ENCODE results near the gene PPP1R14C. TPM values are rescaled to one million over a fixed set of nuclear protein-coding genes. Genes with fewer than 3 reads are reported as not detected.
A peak's percentile ranks its signal among the peaks of the same experiment; 100 is the strongest.

PPP1R14C gene
- total and polyA plus RNA-seq, 4 donors = 6.5 to 68.4 (median 24.0) TPM

- no peak for TF ChIP-seq CTCF (IDR thresholded peaks at IDR 0.05; ENCODE audit: control extremely low read depth, extremely low read depth)
- no peaks in the 10 kb centered on the region for H3K36me3 ChIP-seq (ENCODE audit: control insufficient read depth in 4 of 4, insufficient read depth in 4 of 4, low read length in 4 of 4)
- H3K27me3 ChIP-seq (ENCODE audit: control insufficient read depth in 3 of 3, insufficient read depth in 3 of 3, low read length in 2 of 3) = no peaks in the 10 kb centered on the region
- DNase-seq (no peak), ATAC-seq (ENCODE audit: insufficient read depth, low FRiP score) (no peak)
- no peak overlapping the region for H3K27ac ChIP-seq (ENCODE audit: low read depth in 1 of 2, low read length in 1 of 2)
- H3K4me3 ChIP-seq = no peak overlapping the region
- H3K9ac ChIP-seq (ENCODE audit: insufficient read depth in 1 of 2, low read length in 2 of 2) = no peak overlapping the region
- H3K4me1 ChIP-seq (ENCODE audit: control insufficient read depth in 5 of 5, insufficient read depth in 5 of 5, low read length in 5 of 5) = no peaks in the 10 kb centered on the region
- WGBS, 2 donors = 81 to 92% methylated on average over 6 of the region's 6 CpGs
- no peaks in the 10 kb centered on the region for H3K9me3 ChIP-seq (ENCODE audit: control insufficient read depth in 4 of 4, insufficient read depth in 3 of 4, low read length in 3 of 4)
Observed at GRCh38 chr6:150112233-150112632, 30.6 kb upstream of the PPP1R14C start.

GRCh38 chr6:150115769-150116168 lies 27.1 kb upstream of the PPP1R14C start:
- 72 to 97% methylated on average over 25 of the region's 25 CpGs for WGBS, 2 donors

DNA sequence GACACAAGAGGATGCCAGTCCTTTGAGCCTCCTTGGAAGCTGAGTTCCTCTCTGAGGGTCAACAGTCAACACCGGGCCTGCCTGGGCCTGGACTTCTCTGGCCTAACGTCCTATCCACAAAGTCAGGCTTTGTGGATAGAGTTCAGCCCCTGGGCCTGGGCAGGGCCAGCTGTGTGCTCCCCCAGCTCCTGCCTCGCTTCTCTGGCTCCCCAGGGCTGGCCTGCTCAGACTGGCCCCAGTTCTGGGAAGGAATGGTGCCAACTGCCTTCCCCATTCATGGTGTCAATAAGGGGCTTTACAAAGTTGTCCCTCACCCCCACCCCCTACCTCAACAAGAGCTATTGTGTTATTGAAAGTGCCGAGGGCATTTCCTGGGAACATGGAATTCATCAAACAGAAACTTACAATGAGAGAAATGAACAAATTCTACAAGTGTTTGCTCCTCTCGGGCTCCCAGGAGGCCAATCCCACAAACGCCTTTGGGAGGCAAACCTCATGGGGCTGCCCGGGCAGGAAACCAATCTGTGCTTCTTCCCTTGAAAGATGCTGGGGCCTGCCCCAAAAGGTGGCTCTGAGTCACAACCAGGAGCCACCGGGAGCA lies 26.5 kb upstream of the PPP1R14C start:
- Histone ChIP-seq H3K4me1 (ENCODE audit: control insufficient read depth in 5 of 5, insufficient read depth in 5 of 5, low read length in 5 of 5) (peaks cover 0 to 17% (median 6%) of the 10 kb centered on the region in 5 donors), H3K9ac (ENCODE audit: insufficient read depth in 1 of 2, low read length in 2 of 2) (no peak overlapping the region), H3K36me3 (ENCODE audit: control insufficient read depth in 4 of 4, insufficient read depth in 4 of 4, low read length in 4 of 4) (no peaks in the 10 kb centered on the region), H3K27ac (ENCODE audit: low read depth in 1 of 2, low read length in 1 of 2) (peak overlapping the region in 1 of 2 donors; percentile 54), H3K9me3 (ENCODE audit: control insufficient read depth in 4 of 4, insufficient read depth in 3 of 4, low read length in 3 of 4) (no peaks in the 10 kb centered on the region), H3K27me3 (ENCODE audit: control insufficient read depth in 3 of 3, insufficient read depth in 3 of 3, low read length in 2 of 3) (no peaks in the 10 kb centered on the region), H3K4me3 (no peak overlapping the region)
- no peak for ATAC-seq (ENCODE audit: insufficient read depth, low FRiP score)
- WGBS, 2 donors = 67 to 88% methylated on average over 8 of the region's 8 CpGs
- no peak for TF ChIP-seq CTCF (IDR thresholded peaks at IDR 0.05; ENCODE audit: control extremely low read depth, extremely low read depth)
- DNase-seq = peak; percentile 48 to 70 (median 57)

More at GRCh38 chr6:150115769-150116168, 27.1 kb upstream of the PPP1R14C start:
- H3K27ac ChIP-seq (ENCODE audit: low read depth in 1 of 2, low read length in 1 of 2) = peak overlapping the region in 1 of 2 donors; percentile 54
- H3K4me3 ChIP-seq = no peak overlapping the region
- H3K27me3 ChIP-seq (ENCODE audit: control insufficient read depth in 3 of 3, insufficient read depth in 3 of 3, low read length in 2 of 3) = no peaks in the 10 kb centered on the region
- H3K9me3 ChIP-seq (ENCODE audit: control insufficient read depth in 4 of 4, insufficient read depth in 3 of 4, low read length in 3 of 4) = no peaks in the 10 kb centered on the region
- ATAC-seq (ENCODE audit: insufficient read depth, low FRiP score) (no peak), DNase-seq (peak in 1 of 3 donors; percentile 19)
- H3K36me3 ChIP-seq (ENCODE audit: control insufficient read depth in 4 of 4, insufficient read depth in 4 of 4, low read length in 4 of 4) = no peaks in the 10 kb centered on the region
- peaks cover 0 to 17% (median 6%) of the 10 kb centered on the region in 5 donors for H3K4me1 ChIP-seq (ENCODE audit: control insufficient read depth in 5 of 5, insufficient read depth in 5 of 5, low read length in 5 of 5)
- no peak for TF ChIP-seq CTCF (IDR thresholded peaks at IDR 0.05; ENCODE audit: control extremely low read depth, extremely low read depth)
- H3K9ac ChIP-seq (ENCODE audit: insufficient read depth in 1 of 2, low read length in 2 of 2) = no peak overlapping the region

DNA sequence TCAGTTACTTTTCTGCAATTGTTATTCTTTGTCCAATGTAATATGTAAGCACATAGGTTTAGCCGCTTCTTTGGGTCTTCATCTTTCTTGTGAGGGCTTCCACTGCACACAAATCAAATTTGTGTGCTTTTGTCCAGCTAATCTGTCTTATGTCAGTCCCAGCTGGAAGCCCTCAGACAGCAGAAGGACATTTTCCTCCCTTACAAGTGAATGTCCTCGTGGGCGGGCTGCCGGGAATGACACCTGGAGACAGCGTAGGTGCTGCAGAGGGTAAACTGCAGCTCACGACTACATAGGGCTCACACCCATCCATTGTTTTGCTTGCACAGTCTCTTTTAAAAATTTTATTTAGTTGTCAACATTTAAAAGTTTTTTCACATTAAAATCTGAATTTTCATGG lies 24.6 kb upstream of the PPP1R14C start:
- 84% methylated on average over 6 of the region's 6 CpGs for WGBS, 2 donors
- Histone ChIP-seq H3K27ac (ENCODE audit: low read depth in 1 of 2, low read length in 1 of 2) (peak overlapping the region in 1 of 2 donors; percentile 49), H3K9ac (ENCODE audit: insufficient read depth in 1 of 2, low read length in 2 of 2) (no peak overlapping the region), H3K9me3 (ENCODE audit: control insufficient read depth in 4 of 4, insufficient read depth in 3 of 4, low read length in 3 of 4) (no peaks in the 10 kb centered on the region), H3K4me3 (no peak overlapping the region), H3K36me3 (ENCODE audit: control insufficient read depth in 4 of 4, insufficient read depth in 4 of 4, low read length in 4 of 4) (no peaks in the 10 kb centered on the region), H3K4me1 (ENCODE audit: control insufficient read depth in 5 of 5, insufficient read depth in 5 of 5, low read length in 5 of 5) (peaks cover 0 to 17% (median 6%) of the 10 kb centered on the region in 5 donors), H3K27me3 (ENCODE audit: control insufficient read depth in 3 of 3, insufficient read depth in 3 of 3, low read length in 2 of 3) (no peaks in the 10 kb centered on the region)
- no peak for TF ChIP-seq CTCF (IDR thresholded peaks at IDR 0.05; ENCODE audit: control extremely low read depth, extremely low read depth)
- DNase-seq (no peak), ATAC-seq (ENCODE audit: insufficient read depth, low FRiP score) (no peak)

Measured in lung (tissue), 12 donors.